ENCODE data around the gene LGALS9. TPM values are rescaled to one million over a fixed set of nuclear protein-coding genes. Genes with fewer than 3 reads are reported as not detected.
A peak's percentile ranks its signal among the peaks of the same experiment; 100 is the strongest.
"Not testable (repeated sequence)": the region's sequence is repeated elsewhere in the genome, so short reads cannot be mapped to it uniquely, and the experiment has no call there.

LGALS9 gene
- total and polyA plus RNA-seq, 4 donors = 6.5 to 21.7 (median 19.5) TPM

GRCh38 chr17:27624539-27624938 is 6.4 kb upstream of the LGALS9 start:
- Histone ChIP-seq H3K4me3 (ENCODE audit: low read depth, low read length) (no peak overlapping the region), H3K27ac (ENCODE audit: low read depth, low read length) (no peak overlapping the region), H3K9me3 (ENCODE audit: control insufficient read depth, insufficient read depth, low read length) (no peaks in the 10 kb centered on the region), H3K4me1 (ENCODE audit: control insufficient read depth, insufficient read depth, low read length) (peaks cover 23% of the 10 kb centered on the region), H3K27me3 (ENCODE audit: control insufficient read depth, insufficient read depth, low read length) (no peaks in the 10 kb centered on the region), H3K36me3 (ENCODE audit: control insufficient read depth, insufficient read depth, low read length) (peaks cover 59% of the 10 kb centered on the region)
- no peak for DNase-seq (ENCODE audit: low read depth in 4 of 6, low spot score in 6 of 6)
- 94% methylated on average over 3 of the region's 3 CpGs for WGBS (ENCODE audit: insufficient coverage)

- Histone ChIP-seq H3K27me3 (ENCODE audit: control insufficient read depth, insufficient read depth, low read length) (no peaks in the 10 kb centered on the region), H3K36me3 (ENCODE audit: control insufficient read depth, insufficient read depth, low read length) (peaks cover 46% of the 10 kb centered on the region), H3K9me3 (ENCODE audit: control insufficient read depth, insufficient read depth, low read length) (no peaks in the 10 kb centered on the region), H3K4me1 (ENCODE audit: control insufficient read depth, insufficient read depth, low read length) (peaks cover 18% of the 10 kb centered on the region), H3K4me3 (ENCODE audit: low read depth, low read length) (no peak overlapping the region), H3K27ac (ENCODE audit: low read depth, low read length) (no peak overlapping the region)
- DNase-seq (ENCODE audit: low read depth in 4 of 6, low spot score in 6 of 6) = no peak
- WGBS (ENCODE audit: insufficient coverage) = 100% methylated on average over 1 of the region's 5 CpGs
These were observed 5.1 kb upstream of the LGALS9 start for GRCh38 chr17:27625856-27626255.

GRCh38 chr17:27627514-27627913 is 3.5 kb upstream of the LGALS9 start:
- no peak for DNase-seq (ENCODE audit: low read depth in 4 of 6, low spot score in 6 of 6)
- Histone ChIP-seq H3K27me3 (ENCODE audit: control insufficient read depth, insufficient read depth, low read length) (no peaks in the 10 kb centered on the region), H3K27ac (ENCODE audit: low read depth, low read length) (no peak overlapping the region), H3K4me3 (ENCODE audit: low read depth, low read length) (no peak overlapping the region), H3K9me3 (ENCODE audit: control insufficient read depth, insufficient read depth, low read length) (no peaks in the 10 kb centered on the region), H3K4me1 (ENCODE audit: control insufficient read depth, insufficient read depth, low read length) (peaks cover 10% of the 10 kb centered on the region), H3K36me3 (ENCODE audit: control insufficient read depth, insufficient read depth, low read length) (peaks cover 31% of the 10 kb centered on the region)
- 64% methylated on average over 7 of the region's 10 CpGs for WGBS (ENCODE audit: insufficient coverage)

GRCh38 chr17:27628376-27628775 is 2.6 kb upstream of the LGALS9 start:
- DNase-seq (ENCODE audit: low read depth in 4 of 6, low spot score in 6 of 6) = no peak
- H3K36me3 ChIP-seq (ENCODE audit: control insufficient read depth, insufficient read depth, low read length) = peaks cover 23% of the 10 kb centered on the region
- H3K9me3 ChIP-seq (ENCODE audit: control insufficient read depth, insufficient read depth, low read length) = no peaks in the 10 kb centered on the region
- 92% methylated on average over 5 of the region's 5 CpGs for WGBS (ENCODE audit: insufficient coverage)
- no peaks in the 10 kb centered on the region for H3K27me3 ChIP-seq (ENCODE audit: control insufficient read depth, insufficient read depth, low read length)
- H3K27ac ChIP-seq (ENCODE audit: low read depth, low read length) = no peak overlapping the region
- H3K4me1 ChIP-seq (ENCODE audit: control insufficient read depth, insufficient read depth, low read length) = peaks cover 19% of the 10 kb centered on the region
- no peak overlapping the region for H3K4me3 ChIP-seq (ENCODE audit: low read depth, low read length)

- not testable (repeated sequence) for H3K27me3 ChIP-seq (ENCODE audit: control insufficient read depth, insufficient read depth, low read length); H3K27ac ChIP-seq (ENCODE audit: low read depth, low read length); H3K9me3 ChIP-seq (ENCODE audit: control insufficient read depth, insufficient read depth, low read length); H3K4me3 ChIP-seq (ENCODE audit: low read depth, low read length); DNase-seq (ENCODE audit: low read depth in 4 of 6, low spot score in 6 of 6)
- peaks cover 14% of the 10 kb centered on the region for H3K36me3 ChIP-seq (ENCODE audit: control insufficient read depth, insufficient read depth, low read length)
- 94% methylated on average over 3 of the region's 3 CpGs for WGBS (ENCODE audit: insufficient coverage)
- peaks cover 27% of the 10 kb centered on the region for H3K4me1 ChIP-seq (ENCODE audit: control insufficient read depth, insufficient read depth, low read length)
These were observed 1.7 kb upstream of the LGALS9 start for GRCh38 chr17:27629260-27629659.

- WGBS (ENCODE audit: insufficient coverage) = 89% methylated on average over 6 of the region's 6 CpGs
- H3K9me3 ChIP-seq (ENCODE audit: control insufficient read depth, insufficient read depth, low read length) = no peaks in the 10 kb centered on the region
- no peaks in the 10 kb centered on the region for H3K36me3 ChIP-seq (ENCODE audit: control insufficient read depth, insufficient read depth, low read length)
- H3K4me1 ChIP-seq (ENCODE audit: control insufficient read depth, insufficient read depth, low read length) = peaks cover 24% of the 10 kb centered on the region
- no peak overlapping the region for H3K27ac ChIP-seq (ENCODE audit: low read depth, low read length)
- H3K4me3 ChIP-seq (ENCODE audit: low read depth, low read length) = no peak overlapping the region
- DNase-seq (ENCODE audit: low read depth in 4 of 6, low spot score in 6 of 6) = no peak
- no peaks in the 10 kb centered on the region for H3K27me3 ChIP-seq (ENCODE audit: control insufficient read depth, insufficient read depth, low read length)
These were observed 398 bp downstream of the LGALS9 start for GRCh38 chr17:27631411-27631760.

GRCh38 chr17:27631897-27632725 is 1.1 kb downstream of the LGALS9 start:
- no peaks in the 10 kb centered on the region for H3K9me3 ChIP-seq (ENCODE audit: control insufficient read depth, insufficient read depth, low read length)
- H3K27ac ChIP-seq (ENCODE audit: low read depth, low read length) = peak overlapping the region; percentile 37
- DNase-seq (ENCODE audit: low read depth in 4 of 6, low spot score in 6 of 6) = no peak
- H3K4me3 ChIP-seq (ENCODE audit: low read depth, low read length) = no peak overlapping the region
- no peaks in the 10 kb centered on the region for H3K36me3 ChIP-seq (ENCODE audit: control insufficient read depth, insufficient read depth, low read length)
- H3K4me1 ChIP-seq (ENCODE audit: control insufficient read depth, insufficient read depth, low read length) = peaks cover 24% of the 10 kb centered on the region
- H3K27me3 ChIP-seq (ENCODE audit: control insufficient read depth, insufficient read depth, low read length) = no peaks in the 10 kb centered on the region
- 72% methylated on average over 11 of the region's 11 CpGs for WGBS (ENCODE audit: insufficient coverage)

GRCh38 chr17:27632766-27633165 is 1.8 kb downstream of the LGALS9 start:
- not testable (repeated sequence) for H3K4me3 ChIP-seq (ENCODE audit: low read depth, low read length)
- DNase-seq (ENCODE audit: low read depth in 4 of 6, low spot score in 6 of 6) = peak in 1 of 6 donors; percentile 51

GRCh38 chr17:27633312-27634025 is 2.5 kb downstream of the LGALS9 start:
- H3K9me3 ChIP-seq (ENCODE audit: control insufficient read depth, insufficient read depth, low read length) = no peaks in the 10 kb centered on the region
- no peak overlapping the region for H3K27ac ChIP-seq (ENCODE audit: low read depth, low read length)
- H3K4me3 ChIP-seq (ENCODE audit: low read depth, low read length) = no peak overlapping the region
- peak in 2 of 6 donors; percentile 14 to 55 for DNase-seq (ENCODE audit: low read depth in 4 of 6, low spot score in 6 of 6)
- no peaks in the 10 kb centered on the region for H3K27me3 ChIP-seq (ENCODE audit: control insufficient read depth, insufficient read depth, low read length)
- 51% methylated on average over 13 of the region's 14 CpGs for WGBS (ENCODE audit: insufficient coverage)
- H3K4me1 ChIP-seq (ENCODE audit: control insufficient read depth, insufficient read depth, low read length) = peaks cover 24% of the 10 kb centered on the region
- no peaks in the 10 kb centered on the region for H3K36me3 ChIP-seq (ENCODE audit: control insufficient read depth, insufficient read depth, low read length)

More at GRCh38 chr17:27632766-27633165, 1.8 kb downstream of the LGALS9 start:
- peaks cover 24% of the 10 kb centered on the region for H3K4me1 ChIP-seq (ENCODE audit: control insufficient read depth, insufficient read depth, low read length)
- H3K27me3 ChIP-seq (ENCODE audit: control insufficient read depth, insufficient read depth, low read length); H3K27ac ChIP-seq (ENCODE audit: low read depth, low read length); H3K36me3 ChIP-seq (ENCODE audit: control insufficient read depth, insufficient read depth, low read length); H3K9me3 ChIP-seq (ENCODE audit: control insufficient read depth, insufficient read depth, low read length): not testable (repeated sequence)
- 31% methylated on average over 9 of the region's 9 CpGs for WGBS (ENCODE audit: insufficient coverage)

GRCh38 chr17:27634026-27634335 is 3.0 kb downstream of the LGALS9 start:
- no peak for DNase-seq (ENCODE audit: low read depth in 4 of 6, low spot score in 6 of 6)
- peaks cover 24% of the 10 kb centered on the region for H3K4me1 ChIP-seq (ENCODE audit: control insufficient read depth, insufficient read depth, low read length)
- H3K4me3 ChIP-seq (ENCODE audit: low read depth, low read length) = no peak overlapping the region
- H3K36me3 ChIP-seq (ENCODE audit: control insufficient read depth, insufficient read depth, low read length) = no peaks in the 10 kb centered on the region
- H3K27me3 ChIP-seq (ENCODE audit: control insufficient read depth, insufficient read depth, low read length) = no peaks in the 10 kb centered on the region
- 100% methylated on average over 1 of the region's 1 CpG for WGBS (ENCODE audit: insufficient coverage)
- H3K27ac ChIP-seq (ENCODE audit: low read depth, low read length) = no peak overlapping the region
- H3K9me3 ChIP-seq (ENCODE audit: control insufficient read depth, insufficient read depth, low read length) = no peaks in the 10 kb centered on the region
